ENCODE measurements around the gene RHBDL1. TPM values are rescaled to one million over a fixed set of nuclear protein-coding genes. Genes with fewer than 3 reads are reported as not detected.

Gene RHBDL1
- total and polyA plus RNA-seq, 2 donors (not counting 3 experiments of a cell fraction or from before 2014, with no cell fraction given) = 1.1 to 1.8 TPM

DNA sequence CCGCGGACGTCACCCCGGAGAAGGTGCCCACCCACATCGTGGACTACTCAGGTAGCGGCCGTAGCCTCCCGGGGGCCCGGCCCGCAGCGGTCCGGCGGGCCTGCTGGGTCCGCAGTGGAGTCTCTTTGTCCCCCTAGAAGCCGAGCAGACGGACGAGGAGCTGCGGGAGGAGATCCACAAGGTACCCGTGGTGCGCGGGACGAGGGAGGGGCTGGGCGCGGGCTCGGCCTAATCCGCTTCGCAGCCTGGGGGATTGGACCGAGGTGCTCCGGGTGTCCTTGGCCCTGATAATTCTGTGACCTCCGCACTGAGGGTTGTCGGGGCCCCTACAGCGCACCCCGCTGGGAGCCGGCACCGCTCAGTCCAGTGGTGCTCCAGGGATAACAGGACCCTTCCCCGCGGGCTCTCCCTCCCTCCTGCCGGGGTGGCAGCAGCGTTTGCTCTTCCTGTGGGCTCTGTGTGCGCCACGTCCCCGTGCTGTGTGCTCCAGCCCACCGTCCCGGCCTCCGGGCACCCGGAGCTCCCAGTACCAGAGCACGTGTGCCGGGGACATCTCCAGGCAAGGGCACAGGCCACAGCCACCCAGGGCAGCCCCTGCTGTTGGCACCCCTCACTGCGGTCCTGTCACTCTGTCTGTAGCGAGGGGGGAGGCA, 6.8 kb upstream of the RHBDL1 start:
- intact Hi-C loops (cut with micrococcal nuclease) (loop anchor here (1.0 kb wide), 2 partner anchors 11 to 79 kb away; no protein-coding TSS in a partner anchor), dilution Hi-C loops (cut with MboI; ENCODE audit: extremely low pct_ligation_motif_present, low sequenced_read_pairs) (no loop called here)
- TF ChIP-seq EZH2 (IDR thresholded peaks at IDR 0.05; ENCODE audit: borderline replicate concordance, low read depth, low read length, severe bottlenecking) (no peak), GATA2 (IDR thresholded peaks at IDR 0.05; ENCODE audit: insufficient read depth, insufficient read length, low read depth, low read length) (no peak)
- TF ChIP-seq, protein P1, sequence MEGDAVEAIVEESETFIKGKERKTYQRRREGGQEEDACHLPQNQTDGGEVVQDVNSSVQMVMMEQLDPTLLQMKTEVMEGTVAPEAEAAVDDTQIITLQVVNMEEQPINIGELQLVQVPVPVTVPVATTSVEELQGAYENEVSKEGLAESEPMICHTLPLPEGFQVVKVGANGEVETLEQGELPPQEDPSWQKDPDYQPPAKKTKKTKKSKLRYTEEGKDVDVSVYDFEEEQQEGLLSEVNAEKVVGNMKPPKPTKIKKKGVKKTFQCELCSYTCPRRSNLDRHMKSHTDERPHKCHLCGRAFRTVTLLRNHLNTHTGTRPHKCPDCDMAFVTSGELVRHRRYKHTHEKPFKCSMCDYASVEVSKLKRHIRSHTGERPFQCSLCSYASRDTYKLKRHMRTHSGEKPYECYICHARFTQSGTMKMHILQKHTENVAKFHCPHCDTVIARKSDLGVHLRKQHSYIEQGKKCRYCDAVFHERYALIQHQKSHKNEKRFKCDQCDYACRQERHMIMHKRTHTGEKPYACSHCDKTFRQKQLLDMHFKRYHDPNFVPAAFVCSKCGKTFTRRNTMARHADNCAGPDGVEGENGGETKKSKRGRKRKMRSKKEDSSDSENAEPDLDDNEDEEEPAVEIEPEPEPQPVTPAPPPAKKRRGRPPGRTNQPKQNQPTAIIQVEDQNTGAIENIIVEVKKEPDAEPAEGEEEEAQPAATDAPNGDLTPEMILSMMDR (IDR thresholded peaks at IDR 0.05; ENCODE audit: extremely low read depth in 1 of 2, insufficient read depth in 1 of 2, low read depth in 1 of 2, low read length in 2 of 2) = no peak
- Histone ChIP-seq H3K4me2 (ENCODE audit: insufficient read depth, low read length) (peak overlapping the region; percentile 59), H3K9me1 (replicated peaks; ENCODE audit: control insufficient read depth, extremely low read depth, insufficient read depth, low read length) (no peaks in the 10 kb centered on the region), H3K4me1 (ENCODE audit: control insufficient read depth, extremely low read depth, insufficient read depth, low read length) (no peaks in the 10 kb centered on the region), H3K9me3 (replicated peaks; ENCODE audit: control insufficient read depth, insufficient read depth, low read length) (no peaks in the 10 kb centered on the region), H3K36me3 (ENCODE audit: control insufficient read depth in 2 of 2, extremely low read depth in 1 of 2, insufficient read depth in 2 of 2, low read length in 2 of 2) (peaks cover 5 to 35% of the 10 kb centered on the region in 2 experiments), H3K9ac (replicated peaks; ENCODE audit: extremely low read depth, insufficient read depth, low read length) (peak overlapping the region; percentile 81), H3K79me2 (ENCODE audit: control insufficient read depth, insufficient read depth, low read length) (peaks cover 18% of the 10 kb centered on the region), H3K4me3 (replicated peaks in 1 of 3; ENCODE audit: insufficient read depth in 1 of 3, low read depth in 1 of 3, low read length in 3 of 3) (peak overlapping the region; percentile 65 to 80 (median 79)), H3K27ac (ENCODE audit: insufficient read depth, low read depth, low read length) (peak overlapping the region; percentile 48), H2AFZ (ENCODE audit: low read depth, low read length) (no peak overlapping the region), H4K20me1 (replicated peaks; ENCODE audit: control insufficient read depth, extremely low read depth, insufficient read depth, low read length) (no peaks in the 10 kb centered on the region), H3K27me3 (ENCODE audit: control insufficient read depth in 2 of 2, insufficient read depth in 2 of 2, low read length in 2 of 2) (no peaks in the 10 kb centered on the region)
- FAIRE-seq (no peak), DNase-seq (ENCODE audit: low read depth, low spot score) (peak; percentile 23)
- no TSS peak for BruUV-seq (replicated peaks)
- CTCF ChIA-PET = interaction anchor here (0.6 to 1.8 kb wide), 4 partner anchors 8 to 22 kb away, joined by 3 to 6 read pairs (median 4); partner anchors contain the start of genes STUB1 and WDR24
- POLR2A ChIA-PET = no interaction called here

DNA sequence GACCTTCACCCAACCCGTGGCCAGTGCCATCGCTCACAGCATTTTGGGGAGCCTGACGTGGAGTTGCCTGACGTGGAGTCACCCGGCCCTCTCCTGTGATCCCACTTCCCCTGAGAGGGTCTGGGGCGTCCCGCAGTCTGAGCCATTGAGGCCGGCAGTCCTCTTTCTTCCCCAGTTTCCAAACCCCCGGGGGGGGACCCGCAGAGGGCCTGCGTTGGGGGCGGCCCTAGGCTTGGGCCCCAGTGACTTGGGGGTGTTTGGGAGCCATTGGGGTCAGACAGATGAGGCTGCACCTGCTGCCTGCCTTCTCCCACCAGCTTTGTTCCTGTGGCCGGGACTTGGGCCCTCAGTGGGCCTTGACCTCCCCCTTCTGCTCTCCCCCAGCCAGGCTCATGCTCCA, 5.8 kb upstream of the RHBDL1 start:
- no peak for FAIRE-seq
- H3K4me2 ChIP-seq (ENCODE audit: insufficient read depth, low read length) = no peak overlapping the region
- no peak for DNase-seq (ENCODE audit: low read depth, low spot score)
- ChIA-PET POLR2A (no interaction called here), CTCF (no interaction called here)
- BruUV-seq (replicated peaks) = no TSS peak
- H2AFZ ChIP-seq (ENCODE audit: low read depth, low read length) = no peak overlapping the region
- H3K27me3 ChIP-seq (ENCODE audit: control insufficient read depth in 2 of 2, insufficient read depth in 2 of 2, low read length in 2 of 2) = no peaks in the 10 kb centered on the region
- H4K20me1 ChIP-seq (replicated peaks; ENCODE audit: control insufficient read depth, extremely low read depth, insufficient read depth, low read length) = no peaks in the 10 kb centered on the region
- intact Hi-C loops (cut with micrococcal nuclease) = no loop called here
- H3K4me3 ChIP-seq (replicated peaks in 1 of 3; ENCODE audit: insufficient read depth in 1 of 3, low read depth in 1 of 3, low read length in 3 of 3) = no peak overlapping the region
- H3K4me1 ChIP-seq (ENCODE audit: control insufficient read depth, extremely low read depth, insufficient read depth, low read length) = no peaks in the 10 kb centered on the region
- peaks cover 18% of the 10 kb centered on the region for H3K79me2 ChIP-seq (ENCODE audit: control insufficient read depth, insufficient read depth, low read length)
- no peak overlapping the region for H3K27ac ChIP-seq (ENCODE audit: insufficient read depth, low read depth, low read length)
- TF ChIP-seq JUN (IDR thresholded peaks at IDR 0.05; ENCODE audit: borderline replicate concordance, insufficient read depth, insufficient read length, low read depth) = no peak
- TF ChIP-seq POLR2AphosphoS5 (IDR thresholded peaks at IDR 0.05; ENCODE audit: insufficient read depth, low read depth, low read length) = no peak
- no peak for TF ChIP-seq EZH2 (IDR thresholded peaks at IDR 0.05; ENCODE audit: borderline replicate concordance, low read depth, low read length, severe bottlenecking)
- TF ChIP-seq, protein P1 (IDR thresholded peaks at IDR 0.05; ENCODE audit: extremely low read depth in 1 of 2, insufficient read depth in 1 of 2, low read depth in 1 of 2, low read length in 2 of 2) = no peak
- no peak for TF ChIP-seq GATA2 (IDR thresholded peaks at IDR 0.05; ENCODE audit: insufficient read depth, insufficient read length, low read depth, low read length)
- TF ChIP-seq MYC (IDR thresholded peaks at IDR 0.05; ENCODE audit: low read depth, low read length) = no peak
- TF ChIP-seq, protein P2, sequence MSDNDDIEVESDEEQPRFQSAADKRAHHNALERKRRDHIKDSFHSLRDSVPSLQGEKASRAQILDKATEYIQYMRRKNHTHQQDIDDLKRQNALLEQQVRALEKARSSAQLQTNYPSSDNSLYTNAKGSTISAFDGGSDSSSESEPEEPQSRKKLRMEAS (IDR thresholded peaks at IDR 0.05; ENCODE audit: insufficient read depth, insufficient read length) = no peak
- no peak for TF ChIP-seq FOS (IDR thresholded peaks at IDR 0.05; ENCODE audit: borderline replicate concordance, insufficient read depth, low read length)
- no peak for TF ChIP-seq POLR2A (IDR thresholded peaks at IDR 0.05; ENCODE audit: low read depth, low read length)
- dilution Hi-C loops (cut with MboI; ENCODE audit: extremely low pct_ligation_motif_present, low sequenced_read_pairs) = no loop called here
- H3K9me3 ChIP-seq (replicated peaks; ENCODE audit: control insufficient read depth, insufficient read depth, low read length) = no peaks in the 10 kb centered on the region
- H3K9me1 ChIP-seq (replicated peaks; ENCODE audit: control insufficient read depth, extremely low read depth, insufficient read depth, low read length) = no peaks in the 10 kb centered on the region
- no peak overlapping the region for H3K9ac ChIP-seq (replicated peaks; ENCODE audit: extremely low read depth, insufficient read depth, low read length)
- H3K36me3 ChIP-seq (ENCODE audit: control insufficient read depth in 2 of 2, extremely low read depth in 1 of 2, insufficient read depth in 2 of 2, low read length in 2 of 2) = peaks cover 5 to 35% of the 10 kb centered on the region in 2 experiments

Measured in endothelial cell of umbilical vein (primary cell).